Neural cell (in vitro differentiated cells): ENCODE measurements around the gene ELP4.

ENCODE experiments used
- EP300 ChIP-seq: fragments of 450-650 bp; conservative IDR thresholded peaks from 2 replicates; pipeline ENCODE4 v1.6.1; 2014; ENCODE audit warnings: antibody characterized with exemption, mild to moderate bottlenecking, moderate library complexity; ENCODE audit not compliant: poor library complexity, severe bottlenecking
- MXI1 ChIP-seq: fragments of 450-650 bp; conservative IDR thresholded peaks from 2 replicates; pipeline ENCODE4 v1.6.1; 2014; ENCODE audit warnings: antibody characterized with exemption, mild to moderate bottlenecking; ENCODE audit not compliant: poor library complexity, severe bottlenecking
- TF ChIP-seq, protein P1 (sequence below): fragments of 450-650 bp; IDR thresholded peaks from 2 replicates; pipeline ENCODE4 v1.5.1; 2014; ENCODE audit warnings: antibody characterized with exemption, mild to moderate bottlenecking, moderate library complexity; ENCODE audit not compliant: poor library complexity, severe bottlenecking

DNA sequence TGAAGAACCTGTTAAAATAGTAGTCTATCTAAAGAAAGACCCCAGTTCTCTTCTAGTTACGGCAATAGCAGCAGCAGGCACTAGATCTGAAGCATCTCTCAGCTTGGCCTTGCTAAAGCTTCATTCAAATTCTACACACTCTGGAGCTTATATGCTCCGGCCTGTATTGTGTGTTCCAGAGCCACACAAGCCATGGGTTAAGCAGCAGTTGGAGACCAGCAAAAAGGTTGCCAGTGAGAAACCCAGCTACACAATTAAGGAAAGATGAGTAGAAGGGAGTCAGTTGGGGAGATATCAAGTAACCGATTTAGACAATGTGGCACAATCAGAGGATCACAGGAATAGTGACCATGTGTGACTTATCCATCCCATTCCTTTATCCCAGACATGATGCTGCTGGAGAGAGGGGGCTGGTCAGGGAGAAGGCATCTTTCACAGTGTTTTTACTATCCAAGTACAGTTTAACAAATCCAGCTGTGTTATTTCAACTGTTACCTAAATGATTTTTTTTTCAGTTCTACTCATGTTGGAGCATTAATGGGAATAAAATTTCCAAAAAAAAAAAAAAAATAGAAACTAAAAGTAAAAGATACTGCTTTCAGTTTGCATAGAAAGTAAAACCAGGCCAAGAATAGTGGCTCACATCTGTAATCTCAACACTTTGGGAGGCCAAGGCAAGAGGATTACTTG, 260.6 kb downstream of the ELP4 start:
- TF ChIP-seq, protein P1, sequence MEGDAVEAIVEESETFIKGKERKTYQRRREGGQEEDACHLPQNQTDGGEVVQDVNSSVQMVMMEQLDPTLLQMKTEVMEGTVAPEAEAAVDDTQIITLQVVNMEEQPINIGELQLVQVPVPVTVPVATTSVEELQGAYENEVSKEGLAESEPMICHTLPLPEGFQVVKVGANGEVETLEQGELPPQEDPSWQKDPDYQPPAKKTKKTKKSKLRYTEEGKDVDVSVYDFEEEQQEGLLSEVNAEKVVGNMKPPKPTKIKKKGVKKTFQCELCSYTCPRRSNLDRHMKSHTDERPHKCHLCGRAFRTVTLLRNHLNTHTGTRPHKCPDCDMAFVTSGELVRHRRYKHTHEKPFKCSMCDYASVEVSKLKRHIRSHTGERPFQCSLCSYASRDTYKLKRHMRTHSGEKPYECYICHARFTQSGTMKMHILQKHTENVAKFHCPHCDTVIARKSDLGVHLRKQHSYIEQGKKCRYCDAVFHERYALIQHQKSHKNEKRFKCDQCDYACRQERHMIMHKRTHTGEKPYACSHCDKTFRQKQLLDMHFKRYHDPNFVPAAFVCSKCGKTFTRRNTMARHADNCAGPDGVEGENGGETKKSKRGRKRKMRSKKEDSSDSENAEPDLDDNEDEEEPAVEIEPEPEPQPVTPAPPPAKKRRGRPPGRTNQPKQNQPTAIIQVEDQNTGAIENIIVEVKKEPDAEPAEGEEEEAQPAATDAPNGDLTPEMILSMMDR: no peak
- TF ChIP-seq EP300 (no peak), MXI1 (no peak)
